SHP77 treated with DMSO at 0.1 percent for 48 hours (cell line): ENCODE results near the gene NLRC5.

ENCODE experiments used
- DNase-seq: peaks from one replicate; lab custom pipeline; 2025; lab: John Stamatoyannopoulos, UW

The NLRC5 gene

GRCh38 chr16:57022445-57022844 lies 33.1 kb downstream of the NLRC5 start:
- no peak for DNase-seq

DNA sequence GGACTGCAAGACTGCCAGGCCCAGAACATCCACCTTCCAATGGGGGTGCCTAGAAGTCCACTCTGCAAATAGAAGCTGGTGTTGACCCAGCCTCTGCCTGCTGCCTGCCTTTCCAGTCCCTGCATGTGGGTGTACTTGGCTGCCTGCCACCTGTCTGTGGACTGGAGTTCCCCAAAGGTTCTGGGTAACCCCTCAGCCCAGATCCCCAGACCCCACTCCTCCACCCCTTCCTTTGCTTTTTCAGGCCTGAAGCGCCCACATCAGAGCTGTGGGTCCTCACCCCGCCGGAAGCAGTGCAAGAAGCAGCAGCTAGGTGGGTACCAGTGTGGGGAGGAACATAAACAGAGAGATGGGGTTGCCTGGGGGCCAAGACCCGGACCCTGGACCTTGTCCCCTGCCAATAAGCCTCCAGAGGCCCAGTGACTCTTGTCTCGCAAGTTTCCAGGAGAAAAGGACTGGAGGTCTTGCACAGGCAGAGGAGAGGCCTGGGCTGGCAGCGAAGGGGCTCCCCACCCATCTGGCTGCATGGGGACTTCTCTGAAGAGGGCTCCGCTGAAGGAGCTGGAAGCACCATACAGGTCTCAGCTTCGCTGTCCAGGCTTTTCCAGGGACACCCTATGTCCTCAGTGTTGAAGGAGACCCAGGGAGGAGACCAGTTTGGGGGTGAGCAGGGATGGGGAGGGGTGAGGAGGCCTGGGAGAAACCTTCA lies 34.3 kb downstream of the NLRC5 start:
- no peak for DNase-seq

DNA sequence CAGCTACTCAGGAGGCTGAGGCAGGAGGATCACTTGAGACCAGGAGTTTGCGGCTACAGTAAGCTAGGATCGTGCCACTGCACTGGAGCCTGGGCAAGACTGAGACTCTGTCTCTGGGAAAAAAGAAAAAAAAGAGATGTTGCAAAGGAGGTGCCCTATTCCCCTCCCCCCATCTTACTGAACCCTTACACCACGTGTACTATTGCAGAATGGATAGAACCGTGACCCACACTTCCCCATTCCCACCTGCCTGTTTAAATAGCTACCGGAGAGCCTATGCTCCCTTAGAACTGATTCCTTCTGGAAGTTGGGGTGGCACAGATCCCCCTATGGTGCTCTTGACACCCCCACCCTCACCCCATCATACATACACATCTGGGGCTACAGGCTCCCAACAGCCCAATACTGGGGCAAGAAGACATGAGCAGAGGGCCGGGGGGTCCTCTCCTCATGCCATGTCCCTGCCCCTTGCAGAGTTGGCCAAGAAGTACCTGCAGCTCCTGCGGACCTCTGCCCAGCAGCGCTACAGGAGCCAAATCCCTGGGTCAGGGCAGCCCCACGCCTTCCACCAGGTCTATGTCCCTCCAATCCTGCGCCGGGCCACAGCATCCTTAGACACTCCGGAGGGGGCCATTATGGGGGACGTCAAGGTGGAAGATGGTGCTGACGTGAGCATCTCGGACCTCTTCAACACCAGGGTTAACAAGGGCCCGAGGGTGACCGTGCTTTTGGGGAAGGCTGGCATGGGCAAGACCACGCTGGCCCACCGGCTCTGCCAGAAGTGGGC lies 35.7 kb downstream of the NLRC5 start:
- no peak for DNase-seq

- DNase-seq, result peak; percentile 46
These were observed 36.8 kb downstream of the NLRC5 start for GRCh38 chr16:57025941-57026777.

DNA sequence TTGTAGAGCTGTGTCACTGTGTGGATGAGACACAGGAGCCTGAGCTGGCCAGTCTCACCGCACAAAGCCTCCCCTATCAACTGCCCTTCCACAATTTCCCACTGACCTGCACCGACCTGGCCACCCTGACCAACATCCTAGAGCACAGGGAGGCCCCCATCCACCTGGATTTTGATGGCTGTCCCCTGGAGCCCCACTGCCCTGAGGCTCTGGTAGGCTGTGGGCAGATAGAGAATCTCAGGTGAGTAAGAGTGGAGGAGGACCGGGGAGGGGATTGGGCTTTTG lies 37.4 kb downstream of the NLRC5 start:
- no peak for DNase-seq

GRCh38 chr16:57027067-57027466 lies 37.7 kb downstream of the NLRC5 start:
- no peak for DNase-seq

GRCh38 chr16:57028086-57028485 lies 38.7 kb downstream of the NLRC5 start:
- DNase-seq, result no peak

- no peak for DNase-seq
These were observed 40.1 kb downstream of the NLRC5 start for GRCh38 chr16:57029161-57030160.

- no peak for DNase-seq
These were observed 41.1 kb downstream of the NLRC5 start for GRCh38 chr16:57030346-57030902.

GRCh38 chr16:57031156-57031555 lies 41.8 kb downstream of the NLRC5 start:
- no peak for DNase-seq

- DNase-seq, result no peak
These were observed 43.0 kb downstream of the NLRC5 start for GRCh38 chr16:57032346-57032745.

GRCh38 chr16:57032931-57033330 lies 43.6 kb downstream of the NLRC5 start:
- DNase-seq, result no peak

DNA sequence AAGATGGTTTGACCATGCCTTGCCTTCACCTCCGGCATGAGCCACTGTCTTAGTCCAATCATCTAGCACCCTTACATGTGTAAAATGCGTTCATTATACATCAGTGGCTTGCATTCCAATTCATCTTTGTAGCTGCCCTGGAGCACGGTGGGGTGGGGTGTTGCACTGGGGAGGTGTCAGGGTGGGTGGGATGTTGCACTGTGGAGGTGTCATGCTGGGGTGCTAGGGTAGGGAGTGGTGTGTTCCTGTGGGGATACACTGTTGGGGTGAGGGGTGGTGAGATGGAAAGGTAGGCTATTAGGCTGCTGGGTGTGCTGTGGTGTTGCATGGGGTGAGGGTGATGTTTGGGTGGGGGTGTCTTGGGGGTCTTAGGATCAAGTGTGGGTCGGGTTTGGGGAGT lies 47.0 kb downstream of the NLRC5 start:
- DNase-seq, result no peak

DNA sequence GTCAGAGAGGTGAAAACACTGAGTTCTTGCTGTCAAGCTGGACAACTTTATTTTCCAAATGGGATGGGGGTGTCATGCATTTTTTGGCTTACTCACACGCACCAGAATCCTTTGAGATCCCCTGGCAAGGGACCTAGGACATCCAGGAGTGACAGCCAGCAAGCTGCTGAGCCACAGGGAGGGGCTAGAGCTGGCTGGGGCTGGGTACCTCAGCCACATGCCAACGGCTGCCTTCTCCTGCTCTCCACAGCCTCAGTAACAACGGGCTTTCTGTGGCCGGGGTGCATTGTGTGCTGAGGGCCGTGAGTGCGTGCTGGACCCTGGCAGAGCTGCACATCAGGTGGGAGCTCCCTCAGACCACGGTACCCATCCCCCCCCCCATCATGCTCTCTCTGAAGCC lies 47.6 kb downstream of the NLRC5 start:
- DNase-seq, result no peak

DNA sequence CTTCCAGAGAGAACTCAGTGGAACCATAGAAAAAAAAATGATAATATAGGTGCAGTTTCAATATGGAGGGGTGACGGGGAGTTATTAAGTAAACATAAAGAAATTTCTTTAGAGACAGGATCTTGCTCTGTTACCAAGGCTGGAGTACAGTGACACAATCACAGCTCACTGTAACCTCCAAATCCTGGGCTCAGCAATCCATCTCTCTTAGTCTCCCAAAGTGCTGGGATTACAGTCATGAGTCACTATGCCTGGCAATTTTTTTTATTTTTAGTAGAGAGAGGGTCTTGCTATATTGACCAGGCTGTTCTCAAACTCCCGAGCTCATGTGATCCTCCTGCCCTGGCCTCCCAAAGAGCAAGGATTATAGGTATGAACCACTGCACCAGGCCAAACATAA lies 48.8 kb downstream of the NLRC5 start:
- no peak for DNase-seq

DNA sequence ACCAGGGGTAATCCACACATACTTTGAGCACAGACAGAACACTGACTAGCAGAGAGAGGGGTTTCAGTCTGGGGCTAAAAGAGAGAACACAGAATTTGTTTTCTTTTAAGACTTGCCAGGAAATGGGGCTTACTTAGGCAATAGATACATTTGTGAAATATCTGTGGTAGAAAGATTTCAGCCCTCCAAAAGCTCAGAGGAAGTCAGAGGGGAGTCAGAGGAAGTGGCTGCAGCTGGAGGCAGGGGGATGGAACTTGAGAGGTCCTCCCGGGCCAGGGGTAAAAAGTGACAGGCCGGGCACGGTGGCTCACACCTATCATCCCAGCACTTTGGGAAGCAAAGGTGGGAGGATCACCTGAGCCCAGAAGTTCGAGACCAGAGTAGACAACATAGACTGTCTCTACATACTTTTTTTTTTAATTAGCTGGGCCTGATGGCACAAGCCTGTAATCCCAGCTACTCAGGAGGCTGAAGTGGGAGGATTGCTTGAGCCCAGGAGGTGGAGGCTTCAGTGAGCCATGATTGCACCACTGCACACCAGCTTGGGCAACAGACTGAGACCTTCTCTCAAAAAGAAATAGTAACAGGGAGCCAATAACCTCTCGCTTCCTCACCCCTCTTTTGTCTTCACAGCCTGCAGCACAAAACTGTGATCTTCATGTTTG lies 49.9 kb downstream of the NLRC5 start:
- DNase-seq, result no peak

- DNase-seq, result no peak
These were observed 52.1 kb downstream of the NLRC5 start for GRCh38 chr16:57041182-57042156.

GRCh38 chr16:57042157-57043111 lies 53.1 kb downstream of the NLRC5 start:
- DNase-seq, result no peak
